ENCODE results near the gene ZNF407. TPM values are rescaled to one million over a fixed set of nuclear protein-coding genes. Genes with fewer than 3 reads are reported as not detected.
A peak's percentile ranks its signal among the peaks of the same experiment; 100 is the strongest.

ZNF407 gene
- total RNA-seq, 2 experiments from 2014 or later: 11.7 to 13.4 TPM

DNA sequence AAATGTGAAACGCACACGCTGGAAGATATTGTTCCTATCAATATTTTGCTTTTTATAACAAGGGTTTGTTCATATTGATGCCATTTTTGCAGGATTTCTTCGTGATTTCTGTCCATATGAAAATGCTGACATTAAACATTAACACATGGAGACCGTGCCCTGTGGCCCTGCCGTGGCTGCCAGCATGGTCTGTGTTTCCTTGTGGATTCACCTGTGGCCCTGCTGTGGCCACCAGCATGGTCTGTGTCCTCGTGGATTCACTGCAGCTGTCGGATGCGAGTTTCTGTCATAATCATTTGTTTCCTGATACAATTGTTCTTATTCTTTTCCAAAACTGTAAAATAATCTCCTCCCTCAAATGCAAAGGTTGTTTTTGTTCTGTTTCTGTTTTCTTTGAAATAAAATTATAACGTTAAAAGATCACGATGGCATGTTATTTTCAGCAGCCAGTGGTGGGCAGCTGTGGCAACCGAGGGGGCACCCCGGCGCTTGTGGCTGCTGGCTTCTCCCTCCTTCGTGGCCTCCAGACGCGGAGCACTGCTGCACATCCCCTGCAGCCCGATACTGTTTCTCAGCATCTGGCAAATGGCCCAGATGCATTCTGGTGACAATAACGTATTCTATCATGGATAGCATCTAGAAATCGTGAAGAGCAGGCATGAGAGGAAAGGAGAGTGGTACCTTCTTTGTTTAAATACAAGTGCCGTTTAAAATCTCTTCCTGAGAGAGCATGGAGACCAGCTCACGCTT lies 467.8 kb downstream of the ZNF407 start:
- peaks cover 2% of the 10 kb centered on the region for H3K9me3 Mint-ChIP-seq
- H3K4me1 Mint-ChIP-seq: peaks cover 16% of the 10 kb centered on the region
- H3K4me3 Mint-ChIP-seq: no peak overlapping the region
- peak overlapping the region; percentile 18 for H3K27ac Mint-ChIP-seq
- DNase-seq: no peak
- H3K36me3 Mint-ChIP-seq (ENCODE audit: low read depth): no peaks in the 10 kb centered on the region
- POLR2A ChIA-PET: no interaction called here
- CTCF ChIA-PET: no interaction called here
- no peaks in the 10 kb centered on the region for H3K27me3 Mint-ChIP-seq

GRCh38 chr18:75066021-75066880 lies 468.6 kb downstream of the ZNF407 start:
- no peaks in the 10 kb centered on the region for H3K9me3 Mint-ChIP-seq
- H3K27me3 Mint-ChIP-seq: no peaks in the 10 kb centered on the region
- POLR2A ChIA-PET: no interaction called here
- no peaks in the 10 kb centered on the region for H3K36me3 Mint-ChIP-seq (ENCODE audit: low read depth)
- CTCF ChIA-PET: no interaction called here
- no peak overlapping the region for H3K4me3 Mint-ChIP-seq
- peaks cover 24% of the 10 kb centered on the region for H3K4me1 Mint-ChIP-seq
- no peak for DNase-seq
- peak overlapping the region; percentile 18 for H3K27ac Mint-ChIP-seq

DNA sequence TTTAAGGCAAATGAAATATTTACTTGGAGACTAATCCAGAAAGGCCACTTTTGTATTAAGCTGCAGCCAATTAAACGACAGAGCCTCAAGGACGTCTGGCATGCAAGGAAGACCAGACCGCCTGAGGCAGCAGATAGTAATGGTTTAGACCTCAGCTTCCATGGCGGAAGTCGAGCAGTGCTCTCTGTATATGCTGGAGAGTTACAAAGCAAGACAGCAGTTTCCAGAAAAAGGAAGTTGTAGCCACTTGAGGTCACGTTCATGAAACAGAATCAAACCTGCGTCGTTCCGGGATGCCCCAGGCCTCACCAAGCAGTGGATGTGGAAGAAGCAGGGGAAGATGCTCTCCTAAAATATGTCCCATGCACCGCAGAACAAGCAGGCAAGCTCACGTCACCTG lies 469.3 kb downstream of the ZNF407 start:
- no peak for DNase-seq
- CTCF ChIA-PET: no interaction called here
- H3K27me3 Mint-ChIP-seq: no peaks in the 10 kb centered on the region
- H3K27ac Mint-ChIP-seq: no peak overlapping the region
- peaks cover 31% of the 10 kb centered on the region for H3K4me1 Mint-ChIP-seq
- POLR2A ChIA-PET: no interaction called here
- no peaks in the 10 kb centered on the region for H3K9me3 Mint-ChIP-seq
- no peak overlapping the region for H3K4me3 Mint-ChIP-seq
- H3K36me3 Mint-ChIP-seq (ENCODE audit: low read depth): no peaks in the 10 kb centered on the region

GRCh38 chr18:75067996-75068645 lies 470.5 kb downstream of the ZNF407 start:
- Mint-ChIP-seq H3K27ac (no peak overlapping the region), H3K4me3 (no peak overlapping the region), H3K9me3 (peaks cover 3% of the 10 kb centered on the region), H3K4me1 (peaks cover 36% of the 10 kb centered on the region), H3K36me3 (ENCODE audit: low read depth) (peaks cover 4% of the 10 kb centered on the region), H3K27me3 (no peaks in the 10 kb centered on the region)
- ChIA-PET POLR2A (no interaction called here), CTCF (interaction anchor here (1.5 kb wide), 1 partner anchor 8 kb away, joined by 4 read pairs; no protein-coding TSS in a partner anchor)
- no peak for DNase-seq

DNA sequence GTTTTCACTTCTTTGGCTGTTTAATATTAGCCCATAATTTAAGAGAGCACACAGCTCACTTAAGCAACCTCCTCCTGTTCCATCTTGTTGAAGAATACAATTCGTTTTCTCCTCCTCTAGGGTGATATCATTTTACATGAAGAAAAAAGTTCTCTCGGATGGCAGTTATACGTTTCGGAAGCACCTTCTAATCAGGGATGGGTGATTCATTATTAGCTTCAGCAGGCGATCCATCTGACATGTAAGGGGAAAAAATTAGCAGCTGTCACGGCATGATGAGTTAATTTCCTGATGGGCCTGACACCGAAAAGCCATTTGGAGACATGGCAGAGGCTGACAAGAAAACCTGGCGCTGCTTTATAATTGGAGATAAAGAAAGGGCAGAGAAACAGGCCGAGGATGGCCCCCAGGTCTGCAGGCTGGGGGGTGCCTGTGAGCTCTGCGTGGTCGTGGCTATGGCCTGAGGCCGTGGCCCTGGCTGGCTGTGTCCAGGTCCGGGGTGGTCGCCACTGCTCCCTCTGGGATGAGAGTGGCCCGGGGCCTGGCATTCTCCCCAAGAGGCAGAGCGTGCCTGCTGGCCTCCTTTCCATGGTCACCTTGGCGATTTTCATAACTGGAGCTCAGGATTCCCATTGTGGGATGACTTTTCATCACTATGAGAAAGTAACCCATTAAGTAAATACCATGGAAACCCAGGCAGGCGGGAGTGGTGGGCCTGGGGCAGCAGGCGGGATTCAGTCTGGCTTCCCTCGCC lies 471.2 kb downstream of the ZNF407 start:
- ChIA-PET POLR2A (interaction anchor here (2.7 kb wide), 1 partner anchor 141 kb away, joined by 31 read pairs; the partner anchor contains the start of genes PTGR3 and TSHZ1), CTCF (interaction anchor here (1.5 to 1.9 kb wide), 2 partner anchors 9 to 74 kb away, joined by 4 to 7 read pairs; no protein-coding TSS in a partner anchor)
- peak overlapping the region; percentile 100 for H3K27ac Mint-ChIP-seq

GRCh38 chr18:75070235-75070624 lies 472.6 kb downstream of the ZNF407 start:
- Mint-ChIP-seq H3K36me3 (ENCODE audit: low read depth) (peaks cover 15% of the 10 kb centered on the region), H3K4me1 (peaks cover 37% of the 10 kb centered on the region), H3K4me3 (peak overlapping the region; percentile 81), H3K27ac (peak overlapping the region; percentile 100), H3K27me3 (no peaks in the 10 kb centered on the region), H3K9me3 (peaks cover 15% of the 10 kb centered on the region)
- POLR2A ChIA-PET: interaction anchor here (1.0 to 2.7 kb wide), 8 partner anchors 30 to 473 kb away, joined by 3 to 31 read pairs (median 6); partner anchors contain the start of genes PTGR3, TSHZ1 and ZNF407
- no peak for DNase-seq
- CTCF ChIA-PET: interaction anchor here (1.9 kb wide), 1 partner anchor 75 kb away, joined by 7 read pairs; no protein-coding TSS in a partner anchor

More for the DNA sequence above, 471.2 kb downstream of the ZNF407 start:
- Mint-ChIP-seq H3K36me3 (ENCODE audit: low read depth) (peaks cover 8% of the 10 kb centered on the region), H3K4me1 (peaks cover 36% of the 10 kb centered on the region), H3K4me3 (no peak overlapping the region), H3K27me3 (no peaks in the 10 kb centered on the region), H3K9me3 (peaks cover 7% of the 10 kb centered on the region)
- DNase-seq: no peak

- Mint-ChIP-seq H3K9me3 (peaks cover 18% of the 10 kb centered on the region), H3K27ac (peak overlapping the region; percentile 100), H3K36me3 (ENCODE audit: low read depth) (peaks cover 15% of the 10 kb centered on the region), H3K4me3 (peak overlapping the region; percentile 81), H3K27me3 (no peaks in the 10 kb centered on the region), H3K4me1 (peaks cover 37% of the 10 kb centered on the region)
- ChIA-PET CTCF (interaction anchor here (1.9 kb wide), 1 partner anchor 76 kb away, joined by 7 read pairs; no protein-coding TSS in a partner anchor), POLR2A (interaction anchor here (0.6 to 2.7 kb wide), 11 partner anchors 13 to 474 kb away, joined by 3 to 31 read pairs (median 4); partner anchors contain the start of genes PTGR3, TSHZ1 and ZNF407)
- DNase-seq: peak; percentile 82
These were observed 473.2 kb downstream of the ZNF407 start for GRCh38 chr18:75070625-75071483.

DNA sequence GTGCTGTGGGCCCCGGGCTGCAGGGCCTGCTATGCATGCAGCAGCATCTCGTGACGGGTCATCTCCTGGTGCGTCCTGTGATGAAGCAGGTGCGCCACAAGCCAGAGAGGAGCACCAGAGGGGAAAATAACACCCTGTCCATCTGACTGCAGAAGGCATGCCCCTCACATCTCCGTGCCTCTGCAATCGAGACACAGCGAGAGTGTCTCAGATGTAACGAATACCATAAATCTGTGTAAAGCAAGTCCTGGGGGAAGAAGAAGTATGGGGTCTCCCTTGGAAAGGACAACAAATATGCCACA lies 473.8 kb downstream of the ZNF407 start:
- POLR2A ChIA-PET: interaction anchor here (0.6 to 2.7 kb wide), 10 partner anchors 12 to 474 kb away, joined by 3 to 31 read pairs (median 4); partner anchors contain the start of genes PTGR3, TSHZ1 and ZNF407
- H3K9me3 Mint-ChIP-seq: peaks cover 21% of the 10 kb centered on the region
- peak overlapping the region; percentile 100 for H3K27ac Mint-ChIP-seq
- H3K4me1 Mint-ChIP-seq: peaks cover 37% of the 10 kb centered on the region
- DNase-seq: no peak
- peak overlapping the region; percentile 81 for H3K4me3 Mint-ChIP-seq
- no peaks in the 10 kb centered on the region for H3K27me3 Mint-ChIP-seq
- CTCF ChIA-PET: no interaction called here
- H3K36me3 Mint-ChIP-seq (ENCODE audit: low read depth): peaks cover 15% of the 10 kb centered on the region

GRCh38 chr18:75071866-75072671 lies 474.4 kb downstream of the ZNF407 start:
- Mint-ChIP-seq H3K4me1 (peaks cover 37% of the 10 kb centered on the region), H3K27ac (peak overlapping the region; percentile 100)
- CTCF ChIA-PET: no interaction called here

DNA sequence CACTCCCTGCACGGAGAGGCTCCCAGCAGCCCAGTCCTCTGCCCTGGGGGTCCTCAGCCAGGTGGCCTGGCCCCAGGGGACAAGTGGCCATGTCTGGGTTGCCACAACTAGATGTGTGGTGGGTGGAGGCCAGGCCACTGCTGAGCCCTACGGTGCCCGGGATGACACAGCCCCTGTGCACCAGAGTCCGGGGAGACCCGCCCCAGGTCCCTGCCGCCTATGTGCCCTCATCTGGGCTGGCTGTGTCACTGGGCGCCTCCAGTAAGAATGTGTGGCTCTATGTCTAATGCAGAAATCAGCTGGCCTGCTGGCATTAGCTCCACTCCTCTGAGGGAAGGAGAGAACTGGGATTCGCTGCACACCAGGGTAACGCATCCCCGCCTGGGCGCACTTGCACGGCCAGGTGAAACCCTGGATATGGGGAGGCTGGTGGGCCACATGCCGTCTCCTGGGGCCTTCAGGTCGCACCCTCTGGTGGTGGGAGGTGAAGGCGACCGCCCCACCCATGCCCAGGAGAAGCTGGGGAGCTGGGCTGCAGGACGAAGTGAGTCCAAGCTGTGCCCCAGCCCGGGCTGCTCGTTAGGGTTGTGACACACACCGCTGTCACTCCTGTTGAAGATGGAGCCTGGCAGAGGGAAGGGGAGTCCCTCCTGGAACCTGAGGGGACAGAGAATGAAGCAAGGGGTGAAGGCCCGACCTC lies 475.2 kb downstream of the ZNF407 start:
- no peak for DNase-seq
- no peaks in the 10 kb centered on the region for H3K27me3 Mint-ChIP-seq
- CTCF ChIA-PET: interaction anchor here (1.1 kb wide), 1 partner anchor 86 kb away, joined by 3 read pairs; no protein-coding TSS in a partner anchor
- H3K4me3 Mint-ChIP-seq: no peak overlapping the region
- H3K4me1 Mint-ChIP-seq: peaks cover 37% of the 10 kb centered on the region
- POLR2A ChIA-PET: no interaction called here
- H3K36me3 Mint-ChIP-seq (ENCODE audit: low read depth): peaks cover 21% of the 10 kb centered on the region
- H3K27ac Mint-ChIP-seq: peak overlapping the region; percentile 100
- peaks cover 33% of the 10 kb centered on the region for H3K9me3 Mint-ChIP-seq

More at GRCh38 chr18:75071866-75072671, 474.4 kb downstream of the ZNF407 start:
- POLR2A ChIA-PET: interaction anchor here (1.1 to 2.7 kb wide), 7 partner anchors 12 to 475 kb away, joined by 3 to 31 read pairs (median 6); partner anchors contain the start of genes PTGR3, TSHZ1 and ZNF407
- H3K4me3 Mint-ChIP-seq: peak overlapping the region; percentile 81
- no peak for DNase-seq
- peaks cover 16% of the 10 kb centered on the region for H3K36me3 Mint-ChIP-seq (ENCODE audit: low read depth)
- peaks cover 25% of the 10 kb centered on the region for H3K9me3 Mint-ChIP-seq
- no peaks in the 10 kb centered on the region for H3K27me3 Mint-ChIP-seq
